Measurements from ENCODE around the gene SPHK1. TPM values are rescaled to one million over a fixed set of nuclear protein-coding genes. Genes with fewer than 3 reads are reported as not detected.

SPHK1 gene
- total RNA-seq, 2 donors from 2014 or later: 6.6 to 34.1 TPM

- no peaks in the 10 kb centered on the region for H3K27me3 ChIP-seq (replicated peaks; ENCODE audit: insufficient read depth)
- DNase-seq (ENCODE audit: low spot score): no peak
- H3K9me3 ChIP-seq: no peaks in the 10 kb centered on the region
- 84% methylated on average over 10 of the region's 10 CpGs for WGBS
- TF ChIP-seq POLR2AphosphoS5 (IDR thresholded peaks at IDR 0.05) (no peak), CTCF (IDR thresholded peaks at IDR 0.05) (no peak), POLR2A (IDR thresholded peaks at IDR 0.05) (no peak)
- no peaks in the 10 kb centered on the region for H3K4me1 ChIP-seq (replicated peaks)
- H3K27ac ChIP-seq: no peak overlapping the region
- intact Hi-C loops (cut with DNase I): no loop called here
- no peak overlapping the region for H3K4me3 ChIP-seq
- no peaks in the 10 kb centered on the region for H3K36me3 ChIP-seq
Observed at GRCh38 chr17:76369379-76369778, 15.0 kb upstream of the SPHK1 start.

GRCh38 chr17:76369804-76370203 is 14.6 kb upstream of the SPHK1 start:
- Histone ChIP-seq H3K4me1 (replicated peaks) (no peaks in the 10 kb centered on the region), H3K9me3 (no peaks in the 10 kb centered on the region), H3K36me3 (no peaks in the 10 kb centered on the region), H3K27ac (no peak overlapping the region), H3K27me3 (replicated peaks; ENCODE audit: insufficient read depth) (no peaks in the 10 kb centered on the region), H3K4me3 (no peak overlapping the region)
- no peak for TF ChIP-seq POLR2A (IDR thresholded peaks at IDR 0.05)
- TF ChIP-seq POLR2AphosphoS5 (IDR thresholded peaks at IDR 0.05): no peak
- TF ChIP-seq CTCF (IDR thresholded peaks at IDR 0.05): no peak
- intact Hi-C loops (cut with DNase I): no loop called here
- DNase-seq (ENCODE audit: low spot score): no peak
- WGBS: 77% methylated on average over 6 of the region's 7 CpGs

- no peak overlapping the region for H3K27ac ChIP-seq
- no peaks in the 10 kb centered on the region for H3K4me1 ChIP-seq (replicated peaks)
- 35% methylated on average over 11 of the region's 11 CpGs for WGBS
- intact Hi-C loops (cut with DNase I): no loop called here
- TF ChIP-seq POLR2AphosphoS5 (IDR thresholded peaks at IDR 0.05): peak; percentile 27
- TF ChIP-seq POLR2A (IDR thresholded peaks at IDR 0.05): no peak
- peak in 2 of 4 experiments; percentile 24 to 27 for TF ChIP-seq CTCF (IDR thresholded peaks at IDR 0.05)
- no peaks in the 10 kb centered on the region for H3K27me3 ChIP-seq (replicated peaks; ENCODE audit: insufficient read depth)
- DNase-seq (ENCODE audit: low spot score): peak; percentile 29
- H3K9me3 ChIP-seq: no peaks in the 10 kb centered on the region
- no peak overlapping the region for H3K4me3 ChIP-seq
- H3K36me3 ChIP-seq: no peaks in the 10 kb centered on the region
Observed at GRCh38 chr17:76370261-76370993, 14.0 kb upstream of the SPHK1 start.

DNA sequence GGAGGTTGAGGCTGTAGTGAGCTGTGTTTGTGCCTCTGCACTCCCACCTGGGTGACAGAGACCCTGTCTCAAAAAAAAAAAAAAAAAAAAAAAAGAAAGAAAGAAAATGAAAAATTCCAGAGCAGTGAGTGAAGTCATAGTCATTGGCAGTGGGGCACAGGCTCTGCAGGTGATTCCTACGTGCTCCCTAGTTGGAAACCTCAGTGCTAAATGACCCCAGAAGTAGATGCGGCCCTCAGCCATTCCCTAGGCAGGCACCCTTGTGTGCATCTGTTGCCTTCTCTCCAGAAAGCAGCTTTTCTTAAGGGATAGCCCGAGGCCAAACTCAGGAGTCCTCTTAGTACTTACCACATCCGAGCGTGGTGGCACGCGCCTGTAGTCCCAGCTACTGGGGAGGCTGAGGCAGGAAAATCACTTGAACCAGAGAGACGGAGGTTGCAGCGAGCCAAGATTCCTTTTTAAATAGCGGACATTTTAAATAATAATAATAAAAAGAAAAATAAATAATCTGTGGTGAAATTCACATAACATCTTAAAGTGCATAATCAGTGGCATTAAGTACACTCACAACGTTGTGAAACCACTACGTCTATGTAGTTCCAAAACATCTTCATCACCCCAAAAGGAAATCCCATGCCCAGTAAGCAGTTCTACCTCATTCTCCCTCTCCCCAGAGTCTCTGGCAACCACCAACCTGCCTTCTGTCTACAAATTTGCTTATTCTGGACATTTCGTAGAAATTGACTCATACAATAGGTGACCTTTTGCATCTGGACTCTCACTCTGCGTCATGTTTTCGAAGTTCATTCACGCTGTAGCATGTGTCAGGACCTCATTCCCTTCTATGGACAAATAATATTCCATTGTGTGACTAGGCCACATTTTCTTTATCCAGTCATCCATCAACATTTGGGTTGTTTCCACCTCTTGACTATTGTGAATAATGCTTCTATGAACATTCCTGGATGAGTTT is 12.5 kb upstream of the SPHK1 start:
- intact Hi-C loops (cut with DNase I): no loop called here
- no peaks in the 10 kb centered on the region for H3K9me3 ChIP-seq
- H3K4me1 ChIP-seq (replicated peaks): no peaks in the 10 kb centered on the region
- no peak overlapping the region for H3K4me3 ChIP-seq
- H3K36me3 ChIP-seq: no peaks in the 10 kb centered on the region
- TF ChIP-seq POLR2A (IDR thresholded peaks at IDR 0.05) (no peak), POLR2AphosphoS5 (IDR thresholded peaks at IDR 0.05) (no peak), CTCF (IDR thresholded peaks at IDR 0.05) (no peak)
- no peak overlapping the region for H3K27ac ChIP-seq
- DNase-seq (ENCODE audit: low spot score): no peak
- WGBS: 87% methylated on average over 16 of the region's 16 CpGs
- no peaks in the 10 kb centered on the region for H3K27me3 ChIP-seq (replicated peaks; ENCODE audit: insufficient read depth)
